HFFc6 (cell line): Measurements from ENCODE around the gene S100A3. TPM values are rescaled to one million over a fixed set of nuclear protein-coding genes. Genes with fewer than 3 reads are reported as not detected.
"Not testable (repeated sequence)": the region's sequence is repeated elsewhere in the genome, so short reads cannot be mapped to it uniquely, and the experiment has no call there.

Source experiments
- DNase-seq: peaks from one replicate; pipeline ENCODE4 v3.0.0-alpha.2; 2018
- H3K27ac Mint-ChIP-seq: 2 replicates; pipeline ENCODE4 v1.8.0; 2020; ENCODE audit warnings: mild to moderate bottlenecking, mixed read lengths
- H3K27me3 Mint-ChIP-seq: 2 replicates; pipeline ENCODE4 v1.8.0; 2021; ENCODE audit warnings: mild to moderate bottlenecking, moderate library complexity, mixed read lengths; ENCODE audit not compliant: insufficient read depth
- H3K36me3 Mint-ChIP-seq: 2 replicates; pipeline ENCODE4 v1.8.0; 2021; ENCODE audit warnings: low read depth, mixed read lengths
- H3K4me1 Mint-ChIP-seq: 2 replicates; pipeline ENCODE4 v1.8.0; 2020; ENCODE audit warnings: low read depth, mixed read lengths
- H3K4me3 Mint-ChIP-seq: 2 replicates; pipeline ENCODE4 v1.8.0; 2020; ENCODE audit warnings: mild to moderate bottlenecking, moderate library complexity, mixed read lengths
- H3K9me3 Mint-ChIP-seq: 2 replicates; pipeline ENCODE4 v1.8.0; 2020; ENCODE audit warnings: mild to moderate bottlenecking, mixed read lengths
- total RNA-seq, 6 experiments: library from RNA; stranded (reverse); fragmentation: NEBNext Ultra II Directional; extraction: Animal tissue kit (Norgen Biotek cat#: 25700); gene quantifications; 2 replicates in 1 of 6; 3 replicates in 5 of 6; pipeline ENCODE4 v1.2.3, GENCODE V29; 2021
- TF ChIP-seq, protein P1 (sequence below): fragments of 200-600 bp; sonication (generic); IDR thresholded peaks from 2 replicates; pipeline ENCODE4 v1.5.0; 2021; ENCODE audit warnings: antibody characterized with exemption, mild to moderate bottlenecking

Gene S100A3
- total RNA-seq, 6 experiments from 2014 or later, result 3.4 to 5.6 (median 5.1) TPM

DNA sequence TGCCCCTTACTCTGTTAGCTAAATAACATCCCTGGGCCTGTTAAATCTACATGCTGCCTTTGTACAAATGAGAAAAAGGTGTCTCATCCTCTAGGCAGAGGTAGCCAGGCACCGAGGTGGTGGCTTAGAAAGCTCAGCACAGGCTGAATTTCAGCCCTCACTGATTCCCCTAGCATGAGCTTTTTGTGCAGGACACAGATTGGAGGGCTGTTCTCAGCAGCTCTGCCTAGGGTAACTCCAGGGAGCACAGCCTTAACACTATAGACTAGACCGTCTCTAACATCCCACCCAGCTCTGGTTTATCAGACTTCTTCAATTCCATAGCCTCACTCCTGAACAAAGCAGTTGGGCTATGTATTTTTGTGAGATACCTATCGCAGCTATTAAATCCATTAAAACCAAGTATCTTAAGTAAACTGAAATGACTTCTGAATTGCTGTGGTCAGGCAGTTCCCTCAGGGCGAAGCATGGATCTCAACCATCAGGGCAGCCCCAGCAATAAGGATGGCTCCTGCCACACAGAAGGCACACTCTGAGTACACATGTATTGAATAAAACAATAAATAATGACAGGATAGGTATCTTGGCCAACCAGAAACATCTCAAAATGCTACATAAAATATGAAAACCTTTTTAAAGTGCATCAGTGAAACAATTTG is 28.1 kb downstream of the S100A3 start:
- H3K4me1 Mint-ChIP-seq, result peaks cover 35% of the 10 kb centered on the region
- H3K27me3 Mint-ChIP-seq, result peaks cover 3% of the 10 kb centered on the region; the same call in 1 of the 2 replicates
- H3K9me3 Mint-ChIP-seq, result no peaks in the 10 kb centered on the region
- TF ChIP-seq, protein P1, sequence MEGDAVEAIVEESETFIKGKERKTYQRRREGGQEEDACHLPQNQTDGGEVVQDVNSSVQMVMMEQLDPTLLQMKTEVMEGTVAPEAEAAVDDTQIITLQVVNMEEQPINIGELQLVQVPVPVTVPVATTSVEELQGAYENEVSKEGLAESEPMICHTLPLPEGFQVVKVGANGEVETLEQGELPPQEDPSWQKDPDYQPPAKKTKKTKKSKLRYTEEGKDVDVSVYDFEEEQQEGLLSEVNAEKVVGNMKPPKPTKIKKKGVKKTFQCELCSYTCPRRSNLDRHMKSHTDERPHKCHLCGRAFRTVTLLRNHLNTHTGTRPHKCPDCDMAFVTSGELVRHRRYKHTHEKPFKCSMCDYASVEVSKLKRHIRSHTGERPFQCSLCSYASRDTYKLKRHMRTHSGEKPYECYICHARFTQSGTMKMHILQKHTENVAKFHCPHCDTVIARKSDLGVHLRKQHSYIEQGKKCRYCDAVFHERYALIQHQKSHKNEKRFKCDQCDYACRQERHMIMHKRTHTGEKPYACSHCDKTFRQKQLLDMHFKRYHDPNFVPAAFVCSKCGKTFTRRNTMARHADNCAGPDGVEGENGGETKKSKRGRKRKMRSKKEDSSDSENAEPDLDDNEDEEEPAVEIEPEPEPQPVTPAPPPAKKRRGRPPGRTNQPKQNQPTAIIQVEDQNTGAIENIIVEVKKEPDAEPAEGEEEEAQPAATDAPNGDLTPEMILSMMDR, result no peak
- no peaks in the 10 kb centered on the region for H3K36me3 Mint-ChIP-seq
- no peak for DNase-seq
- no peak overlapping the region for H3K4me3 Mint-ChIP-seq
- peak overlapping the region; percentile 16; the same call in 1 of the 2 replicates for H3K27ac Mint-ChIP-seq

DNA sequence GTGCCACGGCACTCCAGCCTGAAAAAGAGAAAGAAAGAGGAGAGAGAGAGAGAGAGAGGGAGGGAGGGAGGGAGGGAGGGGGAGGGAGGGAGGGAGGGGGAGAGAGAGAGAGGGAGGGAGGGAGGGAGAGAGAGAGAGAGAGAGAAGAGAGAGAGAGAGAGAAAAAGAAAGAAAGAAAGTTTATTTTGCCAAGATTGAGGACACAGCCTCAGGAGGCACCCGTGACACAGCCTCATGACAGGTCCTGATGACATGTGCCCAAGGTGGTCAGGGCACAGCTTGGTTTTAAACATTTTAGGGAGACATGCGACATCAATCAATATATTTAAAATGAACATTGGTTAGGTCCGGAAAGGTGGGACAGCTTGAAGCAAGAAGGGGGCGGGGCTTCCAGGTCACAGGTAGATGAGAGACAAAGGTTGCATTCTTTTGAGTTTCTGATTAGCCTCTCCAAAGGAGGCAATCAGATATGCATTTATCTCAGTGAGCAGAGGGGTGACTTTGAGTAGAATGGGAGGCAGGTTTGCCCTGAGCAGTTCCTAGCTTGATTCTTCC is 28.8 kb downstream of the S100A3 start:
- DNase-seq, H3K36me3 Mint-ChIP-seq, H3K27me3 Mint-ChIP-seq, H3K4me3 Mint-ChIP-seq, H3K9me3 Mint-ChIP-seq, H3K27ac Mint-ChIP-seq: not testable (repeated sequence)
- H3K4me1 Mint-ChIP-seq, result peaks cover 30% of the 10 kb centered on the region

DNA sequence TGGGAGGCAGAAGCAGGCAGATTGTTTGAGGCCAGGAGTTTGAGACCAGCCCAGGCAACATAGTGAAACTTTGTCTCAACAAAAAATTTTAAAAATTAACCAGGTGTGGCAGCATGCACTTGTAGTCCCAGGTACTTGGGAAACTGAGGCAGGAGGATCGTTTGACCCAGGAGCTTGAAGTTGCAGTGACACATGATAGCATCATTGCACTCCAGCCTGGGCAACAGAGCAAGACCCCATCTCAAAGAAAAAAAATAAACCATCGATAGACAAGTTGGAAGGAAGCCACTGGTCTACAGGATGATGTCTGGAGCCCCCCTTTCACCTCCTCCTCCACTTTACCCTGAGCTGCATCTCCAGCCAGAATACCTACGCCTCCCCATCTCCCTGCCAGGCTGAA is 29.8 kb downstream of the S100A3 start:
- Mint-ChIP-seq H3K9me3 (no peaks in the 10 kb centered on the region), H3K27me3 (peaks cover 3% of the 10 kb centered on the region; the same call in 1 of the 2 replicates), H3K36me3 (no peaks in the 10 kb centered on the region), H3K27ac (no peak overlapping the region), H3K4me1 (peaks cover 26% of the 10 kb centered on the region), H3K4me3 (no peak overlapping the region)
- no peak for DNase-seq
- TF ChIP-seq, protein P1, result no peak

DNA sequence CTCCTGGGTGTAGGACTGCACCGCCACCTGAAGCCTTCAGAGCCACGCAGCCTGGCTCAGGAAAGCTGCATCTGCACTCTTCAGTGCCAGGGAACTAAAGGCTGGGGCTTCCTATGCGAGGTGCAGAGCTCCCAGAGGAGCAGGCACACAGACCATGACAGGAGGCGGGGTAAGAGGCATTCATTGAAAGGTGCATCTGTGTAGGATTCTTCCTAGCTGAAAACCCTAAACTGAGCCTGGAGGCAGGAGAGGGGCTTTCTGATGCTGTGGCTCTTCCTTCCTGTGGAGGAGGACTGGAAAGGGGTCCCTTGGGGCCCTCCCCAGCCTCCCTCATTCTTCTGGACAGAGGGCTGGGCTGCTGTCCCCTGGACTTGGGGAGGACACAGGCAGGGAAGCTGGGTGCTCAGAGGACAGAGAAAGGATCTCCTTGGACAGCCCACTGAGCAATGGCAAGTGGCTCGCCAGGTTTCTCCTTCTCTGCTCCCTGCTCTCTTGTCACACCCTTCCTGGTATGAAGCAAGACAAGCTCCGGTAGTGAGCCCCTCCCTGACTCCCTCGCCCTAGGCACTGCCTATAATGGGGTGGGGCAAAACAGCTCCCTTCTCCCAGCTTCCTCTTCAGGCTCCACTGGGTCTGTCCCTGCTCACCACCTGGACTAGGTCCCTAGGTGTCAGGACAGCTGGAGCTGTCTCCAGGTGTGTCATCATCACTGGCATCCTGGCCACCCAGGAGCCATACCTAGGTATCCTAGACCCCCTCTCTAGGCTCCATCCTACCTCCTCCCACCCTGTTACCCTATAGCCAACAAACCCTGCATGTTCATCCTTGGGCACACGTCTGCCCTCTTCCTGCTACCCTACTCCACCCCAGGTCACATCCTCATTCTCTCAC is 33.3 kb downstream of the S100A3 start:
- H3K27ac Mint-ChIP-seq, result no peak overlapping the region

DNA sequence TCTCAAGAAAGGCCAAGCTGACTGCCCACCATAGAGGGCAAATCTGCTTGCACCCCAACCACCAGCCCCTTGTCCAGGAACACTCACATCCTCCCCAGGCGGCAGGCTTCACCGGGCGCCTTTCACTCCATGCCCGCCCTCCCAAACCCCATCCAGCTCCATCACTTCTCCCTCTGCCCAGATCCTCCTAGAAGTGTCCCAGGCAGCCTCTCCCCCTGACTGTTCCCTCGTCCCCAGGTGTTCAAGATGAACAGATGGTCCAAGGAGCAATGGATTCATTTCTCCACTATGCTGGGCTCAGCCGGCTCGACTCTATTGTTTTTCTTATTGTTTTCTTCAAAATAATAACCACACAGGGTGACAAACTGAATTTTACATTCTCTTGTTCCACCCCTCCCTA is 35.4 kb downstream of the S100A3 start:
- TF ChIP-seq, protein P1, result no peak
- no peak overlapping the region for H3K27ac Mint-ChIP-seq
- H3K4me1 Mint-ChIP-seq, result peaks cover 41% of the 10 kb centered on the region
- DNase-seq, result no peak
- H3K4me3 Mint-ChIP-seq, result no peak overlapping the region
- peaks cover 5% of the 10 kb centered on the region for H3K27me3 Mint-ChIP-seq
- no peaks in the 10 kb centered on the region for H3K9me3 Mint-ChIP-seq
- H3K36me3 Mint-ChIP-seq, result no peaks in the 10 kb centered on the region

More for the DNA sequence above, 33.3 kb downstream of the S100A3 start:
- peaks cover 32% of the 10 kb centered on the region for H3K4me1 Mint-ChIP-seq
- DNase-seq, result no peak
- peaks cover 3% of the 10 kb centered on the region; the same call in 1 of the 2 replicates for H3K27me3 Mint-ChIP-seq
- H3K4me3 Mint-ChIP-seq, result no peak overlapping the region
- H3K9me3 Mint-ChIP-seq, result no peaks in the 10 kb centered on the region
- no peaks in the 10 kb centered on the region for H3K36me3 Mint-ChIP-seq
- TF ChIP-seq, protein P1, result no peak
